C4-2B (cell line): ENCODE measurements around the gene ALS2CL.

Experiments used
- CTCF ChIP-seq: fragments of 450-650 bp; conservative IDR thresholded peaks from 2 replicates; pipeline ENCODE4 v1.5.1; 2017; ENCODE audit warnings: mild to moderate bottlenecking
- ZFX ChIP-seq: fragments of 450-650 bp; IDR thresholded peaks from 2 replicates; pipeline ENCODE4 v1.6.1; 2017

- TF ChIP-seq CTCF (no peak), ZFX (no peak)
These were observed 29.0 kb upstream of the ALS2CL start for GRCh38 chr3:46722443-46722842.
